ENCODE measurements around the gene HPCA. TPM values are rescaled to one million over a fixed set of nuclear protein-coding genes. Genes with fewer than 3 reads are reported as not detected.

The HPCA gene
- total RNA-seq, 1 experiment from 2014 or later, result not detected

GRCh38 chr1:32937061-32937460, 50.8 kb downstream of the HPCA start:
- Mint-ChIP-seq H3K9me3 (ENCODE audit: low read depth, unreplicated experiment) (no peaks in the 10 kb centered on the region), H3K4me3 (ENCODE audit: low read depth, unreplicated experiment) (no peak overlapping the region), H3K4me1 (ENCODE audit: low read depth, unreplicated experiment) (peaks cover 55% of the 10 kb centered on the region), H3K27ac (ENCODE audit: unreplicated experiment) (no peak overlapping the region), H3K27me3 (ENCODE audit: unreplicated experiment) (no peaks in the 10 kb centered on the region), H3K36me3 (ENCODE audit: insufficient read depth, unreplicated experiment) (peaks cover 24% of the 10 kb centered on the region)
- no peak for TF ChIP-seq CTCF (IDR thresholded peaks at IDR 0.05; ENCODE audit: unreplicated experiment)
- DNase-seq, result no peak
- no TSS peak for BruUV-seq (replicated peaks)
- intact Hi-C loops (cut with micrococcal nuclease; ENCODE audit: unreplicated experiment), result no loop called here
- CTCF ChIA-PET, result no interaction called here

- intact Hi-C loops (cut with micrococcal nuclease; ENCODE audit: unreplicated experiment), result no loop called here
- no TSS peak for BruUV-seq (replicated peaks)
- no peak for TF ChIP-seq CTCF (IDR thresholded peaks at IDR 0.05; ENCODE audit: unreplicated experiment)
- CTCF ChIA-PET, result interaction anchor here (0.5 to 2.4 kb wide), 7 partner anchors 9 to 323 kb away, joined by 3 to 7 read pairs (median 5); no protein-coding TSS in a partner anchor
- H3K27ac Mint-ChIP-seq (ENCODE audit: unreplicated experiment), result peak overlapping the region; percentile 42
- H3K4me1 Mint-ChIP-seq (ENCODE audit: low read depth, unreplicated experiment), result peaks cover 39% of the 10 kb centered on the region
- DNase-seq, result peak; percentile 11
- peaks cover 19% of the 10 kb centered on the region for H3K36me3 Mint-ChIP-seq (ENCODE audit: insufficient read depth, unreplicated experiment)
- H3K9me3 Mint-ChIP-seq (ENCODE audit: low read depth, unreplicated experiment), result no peaks in the 10 kb centered on the region
- no peak overlapping the region for H3K4me3 Mint-ChIP-seq (ENCODE audit: low read depth, unreplicated experiment)
- H3K27me3 Mint-ChIP-seq (ENCODE audit: unreplicated experiment), result no peaks in the 10 kb centered on the region
Measured at GRCh38 chr1:32939655-32940371, 53.5 kb downstream of the HPCA start.

- intact Hi-C loops (cut with micrococcal nuclease; ENCODE audit: unreplicated experiment), result no loop called here
- BruUV-seq (replicated peaks), result no TSS peak
- Mint-ChIP-seq H3K9me3 (ENCODE audit: low read depth, unreplicated experiment) (no peaks in the 10 kb centered on the region), H3K4me1 (ENCODE audit: low read depth, unreplicated experiment) (peaks cover 37% of the 10 kb centered on the region), H3K4me3 (ENCODE audit: low read depth, unreplicated experiment) (no peak overlapping the region), H3K27me3 (ENCODE audit: unreplicated experiment) (no peaks in the 10 kb centered on the region), H3K36me3 (ENCODE audit: insufficient read depth, unreplicated experiment) (peaks cover 15% of the 10 kb centered on the region), H3K27ac (ENCODE audit: unreplicated experiment) (no peak overlapping the region)
- CTCF ChIA-PET, result no interaction called here
- TF ChIP-seq CTCF (IDR thresholded peaks at IDR 0.05; ENCODE audit: unreplicated experiment), result no peak
- no peak for DNase-seq
Measured at GRCh38 chr1:32944180-32944579, 57.9 kb downstream of the HPCA start.

Other genes starting within 250 kb of the HPCA start
- 48.3 and 51.6 TPM in 2 replicates for gene ZBTB8OS, start 235.9 kb upstream of the HPCA start, total RNA-seq (2022)
- 232 and 242 TPM in 2 replicates for gene RBBP4, start 235.3 kb upstream of the HPCA start, total RNA-seq (2022)
- 0.19 and 0.51 TPM in 2 replicates for gene SYNC, start 183.7 kb upstream of the HPCA start, total RNA-seq (2022)
- gene YARS1, start 69.1 kb upstream of the HPCA start, total RNA-seq (2022), result 186 and 188 TPM in 2 replicates
- gene S100PBP, start 68.8 kb upstream of the HPCA start, total RNA-seq (2022), result 57.4 and 61.1 TPM in 2 replicates
- gene FNDC5, start 15.6 kb upstream of the HPCA start, total RNA-seq (2022), result 0.15 TPM in 1 of 2 replicates, not detected in the other
- gene TMEM54, start 14.9 kb downstream of the HPCA start, total RNA-seq (2022), result 95.9 and 117 TPM in 2 replicates
- gene RNF19B, start 78.3 kb downstream of the HPCA start, total RNA-seq (2022), result 21.5 and 23.2 TPM in 2 replicates
- gene AK2, start 150.4 kb downstream of the HPCA start, total RNA-seq (2022), result 226 and 233 TPM in 2 replicates
- 3.3 and 3.6 TPM in 2 replicates for gene AZIN2, start 194.7 kb downstream of the HPCA start, total RNA-seq (2022)